WTC11 (cell line): ENCODE data around the gene CCSER1. TPM values are rescaled to one million over a fixed set of nuclear protein-coding genes. Genes with fewer than 3 reads are reported as not detected.

ENCODE experiments used
- ATAC-seq: fragments of 200-7000 bp; cut with Tn5 transposase; 2 replicates; pipeline ENCODE4 v1.10.0; 2021; ENCODE audit warnings: mild to moderate bottlenecking, moderate library complexity
- CTCF ChIA-PET: fragments of 300-600 bp; sonication (Branson Sonifier 250); formaldehyde crosslinking; loops from one replicate; lab custom pipeline; 2021; ENCODE audit warnings: antibody characterized with exemption; lab: Charles Lee
- POLR2A ChIA-PET: fragments of 350-600 bp; sonication (Branson Sonifier 250); formaldehyde crosslinking; loops from one replicate; lab custom pipeline; 2021; ENCODE audit warnings: antibody characterized with exemption; lab: Charles Lee
- DNase-seq: peaks from one replicate; pipeline ENCODE4 v3.0.0; 2021; ENCODE audit warnings: low spot score
- H3K27ac Mint-ChIP-seq: 2 replicates; pipeline ENCODE4 v1.8.0; 2021; ENCODE audit warnings: mixed read lengths
- H3K27me3 Mint-ChIP-seq: 2 replicates; pipeline ENCODE4 v1.8.0; 2021; ENCODE audit warnings: low read depth, mild to moderate bottlenecking, moderate library complexity, mixed read lengths
- H3K36me3 Mint-ChIP-seq: 2 replicates; pipeline ENCODE4 v1.8.0; 2021; ENCODE audit warnings: mixed read lengths
- H3K4me1 Mint-ChIP-seq: 2 replicates; pipeline ENCODE4 v1.8.0; 2022; ENCODE audit warnings: mixed read lengths
- H3K4me3 Mint-ChIP-seq: 2 replicates; pipeline ENCODE4 v1.8.0; 2021; ENCODE audit warnings: mild to moderate bottlenecking, moderate library complexity, mixed read lengths
- H3K9me3 Mint-ChIP-seq: 2 replicates; pipeline ENCODE4 v1.8.0; 2021; ENCODE audit warnings: mixed read lengths
- ATF2 ChIP-seq: sonication (generic); formaldehyde crosslinking; IDR thresholded peaks from 2 replicates; pipeline ENCODE4 v1.8.1; 2022; ENCODE audit warnings: low read depth, missing genetic modification reagents, borderline replicate concordance
- CREM ChIP-seq: sonication (generic); formaldehyde crosslinking; IDR thresholded peaks from 2 replicates; pipeline ENCODE4 v1.8.1; 2022; ENCODE audit warnings: mild to moderate bottlenecking, missing genetic modification reagents, moderate library complexity
- GABPB1 ChIP-seq: sonication (generic); formaldehyde crosslinking; IDR thresholded peaks from 2 replicates; pipeline ENCODE4 v1.8.1; 2023; ENCODE audit warnings: mild to moderate bottlenecking, missing genetic modification reagents
- GRHL2 ChIP-seq: fragments of 250-450 bp; sonication (Bioruptor Pico); IDR thresholded peaks from 2 replicates; pipeline ENCODE4 v1.8.0; 2022; ENCODE audit warnings: mild to moderate bottlenecking, moderate library complexity; ENCODE audit not compliant: insufficient replicate concordance, severe bottlenecking
- JUN ChIP-seq: sonication (generic); formaldehyde crosslinking; IDR thresholded peaks from 2 replicates; pipeline ENCODE4 v1.8.0; 2023; ENCODE audit warnings: mild to moderate bottlenecking, missing genetic modification reagents
- NFE2L1 ChIP-seq: sonication (generic); formaldehyde crosslinking; IDR thresholded peaks from 2 replicates; pipeline ENCODE4 v1.8.1; 2023; ENCODE audit warnings: missing genetic modification reagents
- SMAD3 ChIP-seq: sonication (generic); formaldehyde crosslinking; IDR thresholded peaks from 2 replicates; pipeline ENCODE4 v1.8.0; 2022; ENCODE audit warnings: missing genetic modification reagents, mild to moderate bottlenecking, borderline replicate concordance
- ZBTB43 ChIP-seq: sonication (generic); formaldehyde crosslinking; IDR thresholded peaks from 2 replicates; pipeline ENCODE4 v1.8.1; 2023; ENCODE audit warnings: mild to moderate bottlenecking, missing genetic modification reagents
- ZMAT4 ChIP-seq: fragments of 250-450 bp; sonication (Bioruptor Pico); IDR thresholded peaks from 2 replicates; pipeline ENCODE4 v1.9.0; 2021; ENCODE audit warnings: mild to moderate bottlenecking
- ZNF121 ChIP-seq: sonication (generic); formaldehyde crosslinking; IDR thresholded peaks from 2 replicates; pipeline ENCODE4 v1.8.0; 2023; ENCODE audit warnings: missing genetic modification reagents
- ZNF219 ChIP-seq: sonication (generic); formaldehyde crosslinking; IDR thresholded peaks from 2 replicates; pipeline ENCODE4 v1.8.0; 2023; ENCODE audit warnings: missing genetic modification reagents, mild to moderate bottlenecking, borderline replicate concordance
- ZNF281 ChIP-seq: sonication (generic); formaldehyde crosslinking; IDR thresholded peaks from 2 replicates; pipeline ENCODE4 v1.8.0; 2023; ENCODE audit warnings: mild to moderate bottlenecking, missing genetic modification reagents
- ZNF317 ChIP-seq: sonication (generic); formaldehyde crosslinking; IDR thresholded peaks from 2 replicates; pipeline ENCODE4 v1.8.1; 2023; ENCODE audit warnings: low read depth, mild to moderate bottlenecking, moderate library complexity, missing genetic modification reagents, borderline replicate concordance
- ZNF532 ChIP-seq: fragments of 250-450 bp; sonication (Bioruptor Pico); IDR thresholded peaks from 2 replicates; pipeline ENCODE4 v1.9.0; 2021; ENCODE audit warnings: mild to moderate bottlenecking, borderline replicate concordance
- total RNA-seq: library from RNA; stranded (reverse); gene quantifications from 3 replicates; pipeline ENCODE4 v1.2.3, GENCODE V29; 2021
- TF ChIP-seq, protein P1 (sequence below): sonication (generic); formaldehyde crosslinking; IDR thresholded peaks from 2 replicates; pipeline ENCODE4 v1.8.1; 2023; ENCODE audit warnings: mild to moderate bottlenecking, missing genetic modification reagents
- TF ChIP-seq, protein P2 (sequence below): sonication (generic); formaldehyde crosslinking; IDR thresholded peaks from 2 replicates; pipeline ENCODE4 v1.8.0; 2022; ENCODE audit warnings: mild to moderate bottlenecking, missing genetic modification reagents
- TF ChIP-seq, protein P3 (sequence below): sonication (generic); formaldehyde crosslinking; IDR thresholded peaks from 2 replicates; pipeline ENCODE4 v1.8.1; 2022; ENCODE audit warnings: mild to moderate bottlenecking, moderate library complexity, missing genetic modification reagents

The CCSER1 gene
- total RNA-seq, 1 experiment from 2014 or later: 0.87 TPM

- TF ChIP-seq ZNF281 (CRISPR knock-in tag): no peak
- no peak for TF ChIP-seq GRHL2
- TF ChIP-seq ZNF219 (CRISPR knock-in tag): no peak
- TF ChIP-seq CREM: no peak
- TF ChIP-seq, protein P1, sequence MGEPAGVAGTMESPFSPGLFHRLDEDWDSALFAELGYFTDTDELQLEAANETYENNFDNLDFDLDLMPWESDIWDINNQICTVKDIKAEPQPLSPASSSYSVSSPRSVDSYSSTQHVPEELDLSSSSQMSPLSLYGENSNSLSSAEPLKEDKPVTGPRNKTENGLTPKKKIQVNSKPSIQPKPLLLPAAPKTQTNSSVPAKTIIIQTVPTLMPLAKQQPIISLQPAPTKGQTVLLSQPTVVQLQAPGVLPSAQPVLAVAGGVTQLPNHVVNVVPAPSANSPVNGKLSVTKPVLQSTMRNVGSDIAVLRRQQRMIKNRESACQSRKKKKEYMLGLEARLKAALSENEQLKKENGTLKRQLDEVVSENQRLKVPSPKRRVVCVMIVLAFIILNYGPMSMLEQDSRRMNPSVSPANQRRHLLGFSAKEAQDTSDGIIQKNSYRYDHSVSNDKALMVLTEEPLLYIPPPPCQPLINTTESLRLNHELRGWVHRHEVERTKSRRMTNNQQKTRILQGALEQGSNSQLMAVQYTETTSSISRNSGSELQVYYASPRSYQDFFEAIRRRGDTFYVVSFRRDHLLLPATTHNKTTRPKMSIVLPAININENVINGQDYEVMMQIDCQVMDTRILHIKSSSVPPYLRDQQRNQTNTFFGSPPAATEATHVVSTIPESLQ (CRISPR knock-in tag): no peak
- no peak for TF ChIP-seq ATF2 (CRISPR knock-in tag)
- TF ChIP-seq, protein P2, sequence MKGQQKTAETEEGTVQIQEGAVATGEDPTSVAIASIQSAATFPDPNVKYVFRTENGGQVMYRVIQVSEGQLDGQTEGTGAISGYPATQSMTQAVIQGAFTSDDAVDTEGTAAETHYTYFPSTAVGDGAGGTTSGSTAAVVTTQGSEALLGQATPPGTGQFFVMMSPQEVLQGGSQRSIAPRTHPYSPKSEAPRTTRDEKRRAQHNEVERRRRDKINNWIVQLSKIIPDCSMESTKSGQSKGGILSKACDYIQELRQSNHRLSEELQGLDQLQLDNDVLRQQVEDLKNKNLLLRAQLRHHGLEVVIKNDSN: no peak
- TF ChIP-seq, all 79 proteins: peak for 0
Observed at GRCh38 chr4:91065117-91065516, 937.9 kb downstream of the CCSER1 start (continued).

GRCh38 chr4:91070736-91071135 is 943.5 kb downstream of the CCSER1 start:
- DNase-seq: no peak
- no peaks in the 10 kb centered on the region for H3K27me3 Mint-ChIP-seq
- H3K4me3 Mint-ChIP-seq: no peak overlapping the region
- TF ChIP-seq ATF2 (CRISPR knock-in tag): no peak
- no peak for TF ChIP-seq ZMAT4 (CRISPR knock-in tag)
- TF ChIP-seq GABPB1 (CRISPR knock-in tag): no peak
- ChIA-PET POLR2A (no interaction called here), CTCF (interaction anchor here (0.5 kb wide), 1 partner anchor 24 kb away, joined by 3 read pairs; no protein-coding TSS in a partner anchor)
- H3K9me3 Mint-ChIP-seq: peaks cover 13% of the 10 kb centered on the region
- H3K27ac Mint-ChIP-seq: no peak overlapping the region
- ATAC-seq: no peak
- no peaks in the 10 kb centered on the region for H3K4me1 Mint-ChIP-seq
- H3K36me3 Mint-ChIP-seq: peaks cover 11% of the 10 kb centered on the region

GRCh38 chr4:91076147-91076546 is 949.0 kb downstream of the CCSER1 start:
- Mint-ChIP-seq H3K27me3 (peaks cover 4% of the 10 kb centered on the region; the same call in 1 of the 2 replicates), H3K4me1 (no peaks in the 10 kb centered on the region), H3K27ac (no peak overlapping the region), H3K36me3 (peaks cover 42% of the 10 kb centered on the region), H3K4me3 (no peak overlapping the region), H3K9me3 (peaks cover 52% of the 10 kb centered on the region)
- CTCF ChIA-PET: no interaction called here
- ATAC-seq (no peak), DNase-seq (no peak)
- POLR2A ChIA-PET: no interaction called here
- TF ChIP-seq, protein P3, sequence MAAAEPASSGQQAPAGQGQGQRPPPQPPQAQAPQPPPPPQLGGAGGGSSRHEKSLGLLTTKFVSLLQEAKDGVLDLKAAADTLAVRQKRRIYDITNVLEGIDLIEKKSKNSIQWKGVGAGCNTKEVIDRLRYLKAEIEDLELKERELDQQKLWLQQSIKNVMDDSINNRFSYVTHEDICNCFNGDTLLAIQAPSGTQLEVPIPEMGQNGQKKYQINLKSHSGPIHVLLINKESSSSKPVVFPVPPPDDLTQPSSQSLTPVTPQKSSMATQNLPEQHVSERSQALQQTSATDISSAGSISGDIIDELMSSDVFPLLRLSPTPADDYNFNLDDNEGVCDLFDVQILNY (CRISPR knock-in tag): no peak
- TF ChIP-seq ZNF532 (CRISPR knock-in tag) (no peak), ZBTB43 (CRISPR knock-in tag) (no peak), ZNF121 (CRISPR knock-in tag) (no peak), JUN (CRISPR knock-in tag) (no peak), SMAD3 (CRISPR knock-in tag) (no peak), NFE2L1 (CRISPR knock-in tag) (no peak), ZNF317 (no peak)
